Stimulated activated CD4-positive, alpha-beta T cell treated with anti-CD3 and anti-CD28 coated beads, Interleukin-15, amount 100 ng/mL, for 1 hour (primary cell): ENCODE data around the gene TRAF3.

Experiments
- DNase-seq, 2 donors: peaks; one replicate each; pipeline ENCODE4 v3.0.0-alpha.2; 2020; ENCODE audit warnings: low read depth in 1 of 2, low spot score in 1 of 2

TRAF3 gene

GRCh38 chr14:102949062-102949800 is 172.0 kb downstream of the TRAF3 start:
- no peak for DNase-seq

GRCh38 chr14:102949801-102950451 is 172.7 kb downstream of the TRAF3 start:
- no peak for DNase-seq

DNA sequence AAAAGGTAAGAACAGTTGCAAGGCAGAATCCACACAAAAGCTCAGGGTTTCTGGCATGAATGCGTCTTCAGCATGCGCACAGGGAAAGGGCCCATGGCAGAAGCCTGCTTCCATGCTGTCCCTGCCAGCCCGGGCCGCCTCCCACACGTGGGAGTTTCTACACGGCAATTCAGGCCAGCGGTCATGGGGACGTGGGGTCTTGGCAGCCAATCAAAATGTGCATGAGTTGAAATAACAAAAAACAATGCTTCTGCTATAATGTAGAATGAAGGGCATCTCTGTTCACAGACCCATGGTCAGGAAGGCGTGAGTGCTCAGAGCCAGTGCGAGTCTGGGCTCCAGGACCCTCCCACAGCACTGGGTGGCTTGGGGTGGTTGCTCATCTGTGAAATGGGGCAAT is 173.8 kb downstream of the TRAF3 start:
- DNase-seq: no peak

DNA sequence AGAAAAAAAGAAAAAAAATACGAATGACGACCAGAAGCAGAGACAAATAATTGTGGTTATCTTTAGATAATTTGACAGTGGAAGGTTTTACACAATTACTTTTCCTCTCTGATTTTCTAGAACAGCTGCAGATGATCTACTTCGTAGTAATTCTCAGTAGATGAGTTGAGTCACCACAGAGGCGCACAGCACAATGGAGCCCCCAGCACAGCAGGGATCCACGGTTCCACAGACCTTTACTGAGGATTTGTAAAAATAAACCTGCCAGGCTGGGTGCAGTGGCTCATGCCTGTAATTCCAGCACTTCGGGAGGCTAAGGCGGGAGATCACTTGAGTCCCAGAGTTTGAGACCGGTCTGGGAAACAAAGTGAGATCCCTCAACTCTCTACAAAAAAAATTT is 174.6 kb downstream of the TRAF3 start:
- DNase-seq: no peak

DNA sequence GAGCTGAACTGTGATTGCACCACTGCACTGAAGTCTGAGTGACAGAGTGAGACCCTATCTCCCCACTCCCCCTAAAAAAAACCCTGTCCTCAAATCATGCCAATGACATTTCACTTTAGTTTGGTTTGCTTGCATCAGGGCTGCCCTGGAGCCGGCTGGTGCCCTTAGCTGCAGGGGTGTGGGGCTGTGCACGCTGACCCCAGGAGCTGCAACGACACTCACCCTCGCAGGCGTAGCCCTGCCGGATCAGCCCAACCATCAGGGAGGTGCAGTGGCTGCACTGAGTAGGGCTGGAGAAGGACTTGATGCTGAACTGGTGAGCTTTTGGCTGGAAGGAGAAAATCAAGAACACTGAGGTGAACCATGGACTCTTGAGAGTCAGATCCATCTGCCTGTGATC is 175.0 kb downstream of the TRAF3 start:
- no peak for DNase-seq

DNA sequence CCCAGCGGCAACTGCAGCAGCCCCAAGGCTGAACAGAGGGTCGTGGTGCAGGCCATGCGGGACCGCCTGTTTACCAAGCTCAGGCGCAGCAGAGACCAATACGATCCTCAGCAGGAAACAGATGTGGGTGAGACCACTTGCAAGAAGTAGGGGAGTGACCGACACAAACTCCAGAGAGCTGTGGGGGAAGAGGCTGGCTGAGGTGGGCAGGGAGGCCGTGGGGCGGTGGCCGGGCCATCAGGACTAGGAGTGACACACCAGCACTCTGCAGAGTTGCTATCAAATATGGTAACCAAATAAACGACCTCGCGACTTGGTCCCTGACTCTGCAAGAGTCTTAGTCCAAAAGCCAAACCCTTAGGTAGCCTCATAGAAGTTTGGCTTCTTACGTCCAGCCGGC is 175.9 kb downstream of the TRAF3 start:
- DNase-seq: no peak

- no peak for DNase-seq
These were observed 177.0 kb downstream of the TRAF3 start for GRCh38 chr14:102954081-102954789.

GRCh38 chr14:102955636-102956408 is 178.6 kb downstream of the TRAF3 start:
- DNase-seq: no peak

DNA sequence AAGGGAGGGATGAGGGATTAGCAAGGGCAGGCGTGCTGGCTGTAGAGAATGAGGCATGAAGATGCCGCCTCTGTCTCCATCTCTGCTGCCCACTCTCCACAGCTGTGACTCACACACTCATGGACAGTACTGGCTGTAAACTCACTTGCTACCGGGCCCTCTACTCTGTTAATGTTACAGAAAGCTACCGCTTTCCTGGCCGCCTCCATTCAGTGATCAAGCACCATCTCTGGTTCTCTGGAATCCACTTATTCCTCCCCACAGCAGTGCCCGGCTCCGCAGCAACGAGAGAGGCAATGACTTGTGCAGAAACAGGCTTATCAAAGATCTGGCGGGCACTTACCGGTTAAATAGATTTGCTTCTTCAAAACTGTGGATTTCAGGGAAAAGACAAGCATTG is 180.0 kb downstream of the TRAF3 start:
- no peak for DNase-seq

GRCh38 chr14:102958461-102958860 is 181.2 kb downstream of the TRAF3 start:
- DNase-seq: no peak
